GM19372 (cell line): ENCODE measurements around the gene SPEG.
A peak's percentile ranks its signal among the peaks of the same experiment; 100 is the strongest.

Experiments
- ATAC-seq: cut with Tn5 transposase; IDR thresholded peaks from one replicate; pipeline ENCODE4 v1.9.1; 2021; ENCODE audit warnings: mild to moderate bottlenecking, low read depth, moderate library complexity; ENCODE audit not compliant: unreplicated experiment

Gene SPEG

DNA sequence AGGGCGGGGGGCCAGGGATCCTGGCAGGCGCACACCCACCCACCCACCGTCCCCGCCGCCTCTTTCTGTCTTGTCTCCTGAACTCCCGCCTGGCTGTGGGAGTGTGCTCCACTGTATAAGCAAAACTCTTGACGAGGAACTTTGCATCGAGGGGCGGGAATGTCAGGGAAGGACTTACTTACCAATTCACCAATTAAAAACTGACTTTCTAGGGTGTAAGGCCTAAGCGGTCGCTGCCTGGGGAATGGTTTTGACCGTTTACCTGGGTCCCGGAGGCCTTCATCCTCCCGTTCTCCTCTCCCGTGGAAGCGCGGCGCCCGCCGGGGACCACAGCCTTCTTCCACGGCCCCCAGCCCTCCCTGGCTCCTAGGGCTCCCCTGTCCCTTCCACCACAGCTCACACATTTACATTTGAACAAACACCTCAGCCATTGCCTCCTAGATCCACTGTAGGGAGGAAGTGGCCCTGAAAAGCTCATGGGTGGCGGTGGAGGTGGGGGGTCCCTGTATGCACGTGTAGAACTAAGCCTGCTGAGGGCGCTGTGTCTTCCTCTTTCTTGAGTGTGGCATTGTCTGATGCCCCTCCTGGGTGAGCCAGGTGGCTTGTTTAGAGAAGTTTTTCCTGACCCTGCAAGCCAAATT lies 88.5 kb downstream of the SPEG start:
- ATAC-seq: no peak

DNA sequence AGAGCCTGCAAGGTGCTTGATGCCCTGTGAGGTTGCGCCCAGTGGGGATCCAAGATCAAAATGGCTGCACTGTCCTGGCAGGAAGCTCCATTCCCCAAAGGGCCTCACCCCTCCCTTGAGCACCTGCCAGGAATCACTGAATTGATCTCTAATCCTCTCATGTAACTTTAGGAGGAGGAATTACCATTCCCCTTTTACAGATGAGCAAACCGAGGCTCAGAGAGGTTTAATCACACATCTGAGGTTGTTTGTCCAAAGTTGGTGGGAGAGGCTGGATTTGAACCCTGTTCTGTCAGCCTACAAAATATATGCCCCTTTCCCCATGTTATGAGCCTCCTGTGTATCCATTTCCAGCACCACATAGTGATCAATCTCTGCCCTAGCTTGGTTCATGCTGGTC lies 90.2 kb downstream of the SPEG start:
- ATAC-seq: no peak

- ATAC-seq: no peak
These were observed 91.0 kb downstream of the SPEG start for GRCh38 chr2:219525533-219526232.

DNA sequence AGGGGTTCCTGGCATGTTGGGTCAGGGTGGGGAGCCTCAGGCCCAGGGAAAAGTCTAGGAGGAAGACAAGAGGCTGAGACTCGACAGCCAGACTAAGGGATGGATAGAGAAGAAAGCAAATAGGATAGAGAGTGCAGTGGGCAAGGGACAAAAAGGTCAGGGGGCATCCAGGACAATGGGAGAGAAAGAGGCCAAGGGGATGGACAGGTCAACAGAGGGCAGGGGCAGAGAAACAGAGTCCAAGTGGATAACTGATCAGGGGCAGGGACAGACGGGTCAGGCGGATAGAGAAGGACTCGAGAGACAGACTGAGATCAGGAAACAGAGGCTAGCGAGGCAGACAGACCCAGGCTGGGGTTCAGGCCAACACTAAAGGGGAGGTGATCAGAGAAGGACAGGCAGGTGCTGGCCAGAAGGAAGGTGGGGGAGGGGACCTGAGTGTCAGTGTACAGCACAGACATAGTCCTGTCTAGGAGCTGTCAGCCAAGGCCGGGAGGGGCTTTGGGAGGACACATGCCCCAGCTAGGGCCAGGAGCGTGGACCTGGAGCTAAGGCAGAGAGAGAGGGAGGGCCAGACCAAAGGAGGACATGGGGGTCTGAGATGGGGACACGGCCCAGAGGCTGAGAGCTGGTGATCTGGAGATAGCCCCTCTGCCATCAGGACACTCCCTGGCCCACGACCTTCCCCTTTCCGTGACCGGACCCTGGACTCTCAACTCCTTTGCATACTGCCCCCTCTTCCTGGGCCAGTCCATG lies 91.9 kb downstream of the SPEG start:
- no peak for ATAC-seq

GRCh38 chr2:219527076-219527394 lies 92.4 kb downstream of the SPEG start:
- no peak for ATAC-seq

GRCh38 chr2:219527472-219527871 lies 92.8 kb downstream of the SPEG start:
- no peak for ATAC-seq

DNA sequence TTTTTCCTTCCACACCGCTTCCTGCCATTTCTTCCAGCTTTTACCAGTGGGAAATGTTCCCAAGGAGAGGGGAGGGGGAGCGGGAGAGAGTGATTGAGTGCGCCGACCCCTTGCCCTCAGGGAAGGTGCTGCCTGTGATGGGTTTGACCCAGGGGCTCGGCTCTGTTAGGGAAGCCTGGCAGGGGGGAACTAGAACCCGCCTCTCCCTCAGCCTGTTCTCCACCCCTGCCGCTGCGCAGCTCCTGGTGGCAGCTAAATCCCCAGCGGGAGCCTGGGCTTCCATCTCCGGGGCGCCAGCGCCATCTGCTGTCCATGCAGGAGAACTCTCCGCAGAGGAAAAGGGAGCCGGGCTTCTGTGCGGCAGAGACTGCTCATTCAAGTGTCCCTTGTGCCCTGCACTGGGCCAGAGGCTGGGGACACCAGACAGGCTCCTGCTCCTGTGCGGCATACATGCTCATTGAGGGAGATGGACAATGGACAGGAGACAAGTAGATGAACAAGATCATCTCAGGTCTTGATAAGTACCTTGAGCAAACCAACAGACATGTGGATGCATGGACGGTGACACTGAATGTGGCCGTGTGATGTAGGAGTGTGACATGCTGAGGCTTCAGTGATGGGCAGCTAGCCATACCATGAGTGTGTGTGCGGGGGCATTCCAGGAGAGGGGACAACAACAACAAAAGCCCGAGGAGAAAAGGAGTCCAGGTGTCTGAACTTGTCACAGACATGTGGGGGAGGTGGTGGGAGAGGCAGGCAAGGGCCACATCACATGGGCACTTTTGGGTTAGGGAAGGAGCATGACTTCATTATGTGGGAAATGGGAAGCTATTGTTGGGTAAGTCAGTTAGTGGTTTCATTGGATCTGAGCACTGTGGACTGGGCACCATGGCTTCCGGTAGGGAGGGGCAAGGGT lies 95.7 kb downstream of the SPEG start:
- ATAC-seq: peak; percentile 94

DNA sequence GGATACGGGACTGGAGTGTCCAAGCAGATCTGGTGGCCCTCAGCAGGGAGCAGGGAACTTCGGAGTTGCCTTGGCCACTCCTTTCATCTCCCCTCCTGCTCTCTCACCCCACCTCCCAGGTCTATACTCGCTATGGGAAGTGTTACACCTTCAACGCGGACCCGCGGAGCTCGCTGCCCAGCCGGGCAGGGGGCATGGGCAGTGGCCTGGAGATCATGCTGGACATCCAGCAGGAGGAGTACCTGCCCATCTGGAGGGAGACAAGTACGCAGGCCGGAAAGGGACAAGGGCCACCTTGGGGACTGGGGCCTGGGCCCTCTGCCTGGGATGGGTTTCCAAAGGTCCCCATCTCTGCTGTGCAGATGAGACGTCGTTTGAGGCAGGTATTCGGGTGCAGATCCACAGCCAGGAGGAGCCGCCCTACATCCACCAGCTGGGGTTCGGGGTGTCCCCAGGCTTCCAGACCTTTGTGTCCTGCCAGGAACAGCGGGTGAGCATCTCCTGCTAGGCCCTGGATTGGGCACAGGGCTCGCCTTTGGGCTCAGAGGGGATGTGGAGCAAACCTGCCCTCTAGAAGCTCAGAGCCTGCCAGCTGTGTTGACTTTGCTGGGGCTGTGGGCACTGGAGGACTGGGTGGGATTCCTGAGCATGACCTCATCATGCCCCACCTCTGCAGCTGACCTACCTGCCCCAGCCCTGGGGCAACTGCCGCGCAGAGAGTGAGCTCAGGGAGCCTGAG lies 97.2 kb downstream of the SPEG start:
- ATAC-seq: no peak

- no peak for ATAC-seq
These were observed 97.7 kb downstream of the SPEG start for GRCh38 chr2:219532378-219532649.

DNA sequence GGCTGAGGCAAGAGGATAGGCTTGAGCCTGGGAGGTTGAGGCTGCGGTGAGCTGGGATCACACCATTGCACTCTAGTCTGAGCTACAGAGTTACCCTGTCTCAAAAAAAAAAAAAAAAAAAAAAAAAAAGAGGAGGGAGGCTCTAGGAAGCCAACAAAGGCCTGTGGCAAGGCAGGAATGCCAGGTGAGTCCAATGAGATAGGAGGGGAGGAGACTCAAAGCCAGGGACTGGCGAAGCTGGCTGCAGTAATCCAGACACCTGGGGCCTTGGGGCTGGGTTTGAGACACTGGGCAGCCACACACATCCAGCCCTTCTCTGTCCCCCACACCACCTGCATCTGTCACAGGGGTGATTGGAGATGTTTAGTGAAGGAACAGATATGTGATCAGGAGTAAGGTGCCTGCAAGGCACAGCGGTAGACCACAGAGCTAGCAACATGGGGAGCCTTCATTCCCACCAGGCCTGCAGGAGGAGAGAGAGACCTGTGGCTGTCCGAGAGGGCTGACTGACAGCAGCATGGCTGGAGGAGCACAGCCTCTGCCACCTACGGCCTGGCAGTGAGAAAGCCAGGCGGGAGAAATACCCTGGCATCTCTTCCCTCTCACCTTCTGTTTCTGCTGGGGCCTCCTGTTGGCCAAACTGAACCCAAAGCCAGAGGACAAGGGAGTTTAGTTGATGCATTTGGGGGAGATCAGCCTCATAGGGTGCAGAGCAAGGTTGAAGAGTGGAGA lies 99.5 kb downstream of the SPEG start:
- no peak for ATAC-seq

DNA sequence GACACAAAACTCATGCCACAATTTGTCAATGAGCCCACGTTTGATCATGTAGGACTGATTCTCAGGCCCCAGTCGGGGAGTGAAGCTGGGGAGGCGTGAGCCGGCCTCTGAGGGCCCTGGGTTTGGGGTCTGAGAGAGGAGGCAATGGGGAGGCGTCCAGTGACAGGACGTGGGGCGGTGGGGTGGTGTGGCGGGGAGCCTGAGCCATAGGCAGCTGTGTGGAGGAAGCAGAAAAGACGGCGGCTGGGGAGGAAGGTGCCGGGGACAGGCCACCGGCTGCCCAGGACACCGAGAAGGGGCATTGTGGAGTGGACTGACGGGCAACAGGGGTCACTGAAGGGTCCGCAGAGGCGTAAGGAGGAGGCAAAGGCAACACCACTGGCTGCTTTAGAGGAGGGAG lies 101.8 kb downstream of the SPEG start:
- ATAC-seq: no peak

DNA sequence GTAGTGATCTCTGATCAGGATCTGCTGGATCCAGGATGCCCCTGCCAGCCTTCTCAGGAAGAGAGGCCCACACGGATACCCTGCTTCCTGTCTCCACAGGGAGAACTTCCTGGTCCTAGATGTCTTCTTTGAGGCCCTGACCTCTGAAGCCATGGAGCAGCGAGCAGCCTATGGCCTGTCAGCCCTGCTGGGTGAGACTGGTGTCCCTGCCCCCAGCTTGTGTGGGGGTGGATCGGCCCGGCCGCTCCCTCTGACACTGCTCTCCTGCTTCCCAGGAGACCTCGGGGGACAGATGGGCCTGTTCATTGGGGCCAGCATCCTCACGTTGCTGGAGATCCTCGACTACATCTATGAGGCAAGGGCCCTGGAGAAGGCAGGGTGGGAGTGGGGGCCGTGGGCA lies 102.3 kb downstream of the SPEG start:
- ATAC-seq: no peak

DNA sequence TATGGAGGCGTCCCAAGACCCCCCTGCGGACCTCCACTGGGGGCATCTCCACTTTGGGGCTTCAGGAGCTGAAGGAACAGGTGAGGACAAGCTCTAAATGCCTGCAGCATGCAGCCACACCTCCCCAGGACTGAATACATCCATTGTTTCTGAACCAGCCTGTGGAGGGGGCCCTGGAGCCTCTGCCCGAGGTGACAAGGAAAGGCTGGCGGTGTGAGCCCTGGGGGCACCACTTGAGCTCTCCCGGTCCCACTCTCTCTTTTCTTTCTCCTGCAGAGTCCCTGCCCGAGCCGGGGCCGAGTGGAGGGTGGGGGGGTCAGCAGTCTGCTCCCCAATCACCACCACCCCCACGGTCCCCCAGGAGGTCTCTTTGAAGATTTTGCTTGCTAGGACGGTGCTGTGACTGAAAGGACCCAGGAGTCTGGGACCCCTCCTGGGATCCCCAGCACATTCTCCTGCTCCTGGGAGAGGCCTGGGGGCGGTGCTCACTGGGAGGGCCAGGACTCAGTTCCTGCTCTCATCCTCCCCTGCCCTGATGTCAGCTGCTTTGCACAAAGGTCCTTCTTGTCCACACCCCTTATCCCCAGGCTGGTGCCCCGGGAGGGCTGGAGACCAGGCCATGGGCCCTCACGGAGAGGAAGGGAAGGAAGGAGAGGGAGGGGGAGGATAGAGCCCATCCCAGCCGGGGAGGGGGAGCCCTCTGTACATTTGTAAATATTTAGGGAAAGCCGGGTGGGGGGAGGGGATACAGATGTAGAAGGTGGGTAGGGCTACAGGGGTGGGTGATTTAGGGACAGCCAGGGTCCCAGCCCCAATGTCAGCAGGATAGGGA lies 103.2 kb downstream of the SPEG start:
- no peak for ATAC-seq

GRCh38 chr2:219538504-219538951 lies 103.9 kb downstream of the SPEG start:
- no peak for ATAC-seq

GRCh38 chr2:219538956-219539788 lies 104.5 kb downstream of the SPEG start:
- ATAC-seq: no peak

DNA sequence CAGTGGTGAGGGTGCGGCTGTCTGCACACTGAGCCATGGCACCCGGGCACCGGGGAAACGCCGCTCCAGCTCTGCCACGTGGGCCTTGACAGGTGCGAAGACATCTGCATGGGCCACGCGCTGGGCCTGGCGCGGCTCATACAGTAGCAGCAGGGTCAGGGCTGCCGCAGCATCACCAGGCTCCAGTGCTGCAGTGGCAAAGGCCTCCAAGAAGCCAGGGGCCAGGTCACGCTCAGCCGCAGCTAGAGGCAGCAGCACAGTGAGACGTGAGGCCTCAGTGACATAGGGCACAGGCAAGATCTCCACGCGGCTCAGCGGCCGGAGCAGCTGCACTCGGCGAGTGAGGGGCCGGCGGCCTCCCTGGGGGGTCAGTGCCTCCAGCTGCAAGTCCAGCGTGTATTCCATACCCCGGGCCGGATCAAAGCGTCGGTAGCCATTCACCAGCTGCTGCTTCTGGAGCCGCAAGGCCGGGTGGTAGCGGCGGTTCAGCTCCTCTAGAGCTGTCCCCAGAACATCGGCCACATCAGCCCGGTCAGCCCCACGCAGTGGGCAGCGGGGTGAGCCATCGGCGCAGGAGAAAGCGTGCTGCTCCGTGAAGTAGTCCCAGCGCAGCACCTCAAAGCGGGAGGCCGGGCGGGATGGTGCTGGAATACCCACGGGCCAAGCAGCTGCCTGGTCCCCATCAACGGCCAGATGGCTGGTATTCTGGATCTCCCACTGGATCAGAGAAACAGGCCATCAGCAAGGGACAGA lies 105.5 kb downstream of the SPEG start:
- ATAC-seq: no peak

GRCh38 chr2:219540784-219541504 lies 106.3 kb downstream of the SPEG start:
- ATAC-seq: no peak
